LNCaP clone FGC (cell line): Measurements from ENCODE around the gene SPNS2.

Experiments
- DNase-seq: peaks from one replicate; pipeline ENCODE4 v3.0.0-alpha.2; 2011; ENCODE audit warnings: low read depth
- H3K4me3 ChIP-seq: 2 replicates; pipeline ENCODE4 v1.5.1; 2011; ENCODE audit warnings: mild to moderate bottlenecking, low read depth, low read length, control low read depth
- TF ChIP-seq, protein P1 (sequence below): IDR thresholded peaks from 2 replicates; pipeline ENCODE4 v1.5.1; 2012; ENCODE audit warnings: mild to moderate bottlenecking; ENCODE audit not compliant: control insufficient read depth, insufficient read depth; ENCODE audit errors: extremely low read depth

Gene SPNS2

GRCh38 chr17:4553669-4554068 is 55.0 kb downstream of the SPNS2 start:
- H3K4me3 ChIP-seq = peak overlapping the region; percentile 99
- TF ChIP-seq, protein P1, sequence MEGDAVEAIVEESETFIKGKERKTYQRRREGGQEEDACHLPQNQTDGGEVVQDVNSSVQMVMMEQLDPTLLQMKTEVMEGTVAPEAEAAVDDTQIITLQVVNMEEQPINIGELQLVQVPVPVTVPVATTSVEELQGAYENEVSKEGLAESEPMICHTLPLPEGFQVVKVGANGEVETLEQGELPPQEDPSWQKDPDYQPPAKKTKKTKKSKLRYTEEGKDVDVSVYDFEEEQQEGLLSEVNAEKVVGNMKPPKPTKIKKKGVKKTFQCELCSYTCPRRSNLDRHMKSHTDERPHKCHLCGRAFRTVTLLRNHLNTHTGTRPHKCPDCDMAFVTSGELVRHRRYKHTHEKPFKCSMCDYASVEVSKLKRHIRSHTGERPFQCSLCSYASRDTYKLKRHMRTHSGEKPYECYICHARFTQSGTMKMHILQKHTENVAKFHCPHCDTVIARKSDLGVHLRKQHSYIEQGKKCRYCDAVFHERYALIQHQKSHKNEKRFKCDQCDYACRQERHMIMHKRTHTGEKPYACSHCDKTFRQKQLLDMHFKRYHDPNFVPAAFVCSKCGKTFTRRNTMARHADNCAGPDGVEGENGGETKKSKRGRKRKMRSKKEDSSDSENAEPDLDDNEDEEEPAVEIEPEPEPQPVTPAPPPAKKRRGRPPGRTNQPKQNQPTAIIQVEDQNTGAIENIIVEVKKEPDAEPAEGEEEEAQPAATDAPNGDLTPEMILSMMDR = no peak
- no peak for DNase-seq

DNA sequence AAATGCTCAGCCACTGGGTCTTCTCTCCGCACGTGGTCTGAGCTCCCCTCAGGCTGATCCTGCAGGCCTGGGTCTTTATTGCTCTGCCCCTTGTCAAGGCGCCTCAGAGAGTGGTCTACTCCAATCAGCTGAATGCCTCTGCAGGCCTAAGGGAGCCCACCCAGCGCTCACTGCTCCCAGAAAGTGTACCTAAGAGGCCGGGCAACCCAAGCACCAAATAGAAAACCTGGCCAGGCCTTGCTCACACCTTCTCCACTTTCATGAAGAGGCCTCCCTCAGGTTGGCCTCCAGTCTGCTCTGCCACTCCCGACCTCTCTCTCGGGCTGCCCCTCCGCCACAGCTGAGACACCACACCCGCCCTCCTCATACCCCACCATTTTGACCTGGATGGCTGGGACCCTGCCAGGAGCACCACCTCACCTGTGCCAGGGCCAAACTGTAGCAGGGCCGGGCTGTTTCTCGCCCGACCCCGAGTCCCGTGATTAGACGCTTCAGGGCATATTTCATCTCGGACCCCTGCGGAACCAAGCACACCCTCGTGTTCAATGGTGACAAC is 55.8 kb downstream of the SPNS2 start:
- TF ChIP-seq, protein P1 = no peak
- no peak for DNase-seq
- H3K4me3 ChIP-seq = peak overlapping the region; percentile 99

- H3K4me3 ChIP-seq = peak within 1 kb of the TSS; percentile 99
- TF ChIP-seq, protein P1 = no peak
- DNase-seq = peak; percentile 87
Observed at GRCh38 chr17:4554997-4555799, 56.5 kb downstream of the SPNS2 start, which contains the start of gene MYBBP1A. TSS of gene MYBBP1A (minus strand) at chr17:4555384. CDS start at chr17:4555324, 60 bp downstream.

DNA sequence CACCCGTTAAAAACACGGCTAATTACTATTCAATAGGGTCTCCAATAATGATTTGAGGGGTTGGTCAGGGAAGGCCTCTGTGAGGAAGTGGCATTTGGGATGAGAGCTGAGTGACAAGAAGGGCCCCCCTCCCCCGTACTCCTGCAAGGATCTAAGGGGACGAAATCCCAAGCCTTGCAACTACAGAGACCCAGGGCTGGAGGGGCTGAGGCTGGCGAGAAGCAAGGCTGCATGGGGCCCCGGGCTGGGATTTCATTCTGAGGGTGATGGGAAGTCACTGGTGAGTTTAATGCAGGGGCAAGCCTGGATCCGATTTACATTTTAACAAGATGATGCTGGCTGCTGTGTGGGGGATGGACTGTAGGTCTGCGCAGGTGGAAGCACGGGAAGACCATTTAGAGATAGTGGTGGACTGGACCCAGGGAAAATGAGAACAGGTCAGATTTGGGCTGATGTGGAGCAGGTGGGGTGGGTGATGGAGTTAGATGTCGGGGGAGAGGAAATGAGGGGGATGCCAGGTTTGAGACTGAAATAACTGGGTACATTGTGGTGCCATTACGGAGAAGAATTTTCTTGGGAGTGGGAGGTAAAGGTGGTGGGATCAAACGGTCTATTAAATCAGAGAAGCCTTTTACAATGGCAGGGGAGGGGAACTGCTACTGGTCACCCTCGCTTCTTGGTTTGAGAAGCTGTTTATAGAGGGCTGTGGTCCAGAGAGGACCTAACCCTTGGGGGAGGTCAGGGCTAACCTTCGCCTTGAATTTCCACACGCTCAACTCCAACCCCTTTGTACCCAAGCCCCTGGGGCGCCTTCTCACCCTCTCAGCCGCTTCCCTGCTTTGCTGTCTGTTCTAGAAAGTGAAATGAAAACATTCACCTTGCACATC is 57.4 kb downstream of the SPNS2 start:
- no peak for DNase-seq

DNA sequence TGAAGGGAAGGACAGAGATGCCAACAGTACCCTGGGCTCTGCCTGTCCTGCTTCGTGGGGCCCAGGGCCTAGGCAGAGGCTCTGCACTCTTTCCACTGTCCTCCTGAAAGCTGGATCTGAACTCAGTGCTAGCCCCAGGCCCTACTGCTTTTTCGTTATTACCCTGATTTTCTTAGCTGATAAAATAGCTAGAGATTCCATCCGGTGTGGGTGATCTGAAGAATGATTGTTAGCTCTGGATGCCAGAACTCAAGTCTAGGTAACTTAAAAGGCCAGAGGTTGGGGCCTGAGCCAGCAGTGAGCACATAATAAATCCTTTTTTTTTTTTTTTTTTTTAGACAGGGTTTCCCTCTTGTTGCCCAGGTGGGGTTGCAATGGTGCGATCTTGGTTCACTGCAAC is 58.3 kb downstream of the SPNS2 start:
- TF ChIP-seq, protein P1 = no peak
- DNase-seq = no peak
- H3K4me3 ChIP-seq = no peak overlapping the region

More for the DNA sequence above, 57.4 kb downstream of the SPNS2 start:
- H3K4me3 ChIP-seq = peak overlapping the region; percentile 99
- TF ChIP-seq, protein P1 = no peak

- H3K4me3 ChIP-seq = no peak overlapping the region
- no peak for DNase-seq
- TF ChIP-seq, protein P1 = no peak
Observed at GRCh38 chr17:4557626-4558346, 59.1 kb downstream of the SPNS2 start.
